Measurements from ENCODE around the gene OR2T6.
"Not testable (repeated sequence)": the region's sequence is repeated elsewhere in the genome, so short reads cannot be mapped to it uniquely, and the experiment has no call there.

GRCh38 chr1:248432201-248432600 lies 56.7 kb downstream of the OR2T6 start:
- not testable (repeated sequence) for TF ChIP-seq CTCF, POLR2A (IDR thresholded peaks at IDR 0.05)
